Measurements from ENCODE around the gene OR10K2. TPM values are rescaled to one million over a fixed set of nuclear protein-coding genes. Genes with fewer than 3 reads are reported as not detected.

The OR10K2 gene
- total RNA-seq, 1 donor from 2014 or later: not detected

DNA sequence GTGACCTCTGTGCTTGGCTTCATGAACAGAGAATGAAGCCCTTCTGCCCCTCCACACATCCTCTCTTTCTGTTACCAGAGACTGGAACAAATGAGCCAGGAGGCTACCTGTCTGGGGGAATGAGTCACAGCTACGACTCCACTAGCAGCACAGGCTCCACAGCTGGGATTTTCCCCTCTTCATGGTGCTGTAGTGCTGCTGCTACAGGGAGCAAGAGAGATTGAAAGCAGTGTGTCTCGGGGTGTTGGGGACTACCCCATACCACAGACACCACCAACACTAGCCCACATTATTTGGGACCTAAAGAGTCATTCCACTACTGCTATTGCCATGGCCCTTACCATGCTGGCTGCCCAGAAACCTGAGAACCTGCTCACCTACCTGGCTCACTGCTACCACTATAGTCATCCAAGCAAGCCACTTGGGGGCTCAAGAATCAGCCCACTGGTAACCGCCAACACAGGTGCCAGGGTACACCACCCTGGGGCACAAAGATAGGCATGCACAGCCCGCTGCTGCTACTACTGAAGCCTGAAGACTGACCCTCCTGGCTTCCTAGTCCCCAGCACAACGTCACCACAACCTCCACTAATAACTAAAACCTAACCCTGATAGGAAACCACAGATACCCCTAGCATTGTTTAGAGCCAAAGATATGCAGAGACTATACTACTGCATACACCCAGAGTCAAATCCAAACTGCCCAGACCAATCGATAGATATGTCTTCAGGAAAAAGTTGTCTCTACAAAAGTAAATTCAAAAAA is 54.7 kb downstream of the OR10K2 start:
- DNase-seq (ENCODE audit: extremely low read depth, low read depth, low spot score): no peak

Other genes with a start within 250 kb of the OR10K2 start
- gene CD1D, start 245.3 kb downstream of the OR10K2 start, total RNA-seq: 0.06 TPM in 1 of 2 replicates, not detected in the other
- not detected in 2 replicates for gene CD1A, start 171.8 kb downstream of the OR10K2 start, total RNA-seq
- not detected in 2 replicates for gene CD1C, start 136.3 kb downstream of the OR10K2 start, total RNA-seq
- gene CD1B, start 94.7 kb downstream of the OR10K2 start, total RNA-seq: not detected in 2 replicates
- not detected in 2 replicates for gene CD1E, start 72.3 kb downstream of the OR10K2 start, total RNA-seq
- gene OR10T2, start 26.8 kb downstream of the OR10K2 start, total RNA-seq: not detected in 2 replicates
- gene OR10K1, start 35.6 kb upstream of the OR10K2 start, total RNA-seq: not detected in 2 replicates
- gene OR10R2, start 46.0 kb upstream of the OR10K2 start, total RNA-seq: not detected in 2 replicates
- not detected in 2 replicates for gene OR6Y1, start 128.2 kb upstream of the OR10K2 start, total RNA-seq
- gene OR6P1, start 144.3 kb upstream of the OR10K2 start, total RNA-seq: not detected in 2 replicates
- not detected in 2 replicates for gene OR10X1, start 153.7 kb upstream of the OR10K2 start, total RNA-seq
- not detected in 2 replicates for gene OR10Z1, start 179.0 kb upstream of the OR10K2 start, total RNA-seq

Measured in glomerular endothelial cell (primary cell).